ENCODE data around the gene SCUBE1. TPM values are rescaled to one million over a fixed set of nuclear protein-coding genes. Genes with fewer than 3 reads are reported as not detected.

Gene SCUBE1
- polyA plus RNA-seq, 1 of the 3 experiments (the other 2 are of a cell fraction), result 0.56 TPM

- TF ChIP-seq GATA2 (CRISPR knock-in tag; IDR thresholded peaks at IDR 0.05), result no peak
- TF ChIP-seq MAX (IDR thresholded peaks at IDR 0.05; ENCODE audit: low read depth), result no peak
- TF ChIP-seq TAF1 (IDR thresholded peaks at IDR 0.05; ENCODE audit: borderline replicate concordance, low read depth, low read length), result no peak
- TF ChIP-seq USF1 (IDR thresholded peaks at IDR 0.05; ENCODE audit: borderline replicate concordance, low read depth), result no peak
- no peak for TF ChIP-seq JUND (IDR thresholded peaks at IDR 0.05)
- no peak for TF ChIP-seq FOXM1 (IDR thresholded peaks at IDR 0.05; ENCODE audit: low read depth)
- no peak for TF ChIP-seq REST (IDR thresholded peaks at IDR 0.05; ENCODE audit: low read depth, low read length)
- no peak for TF ChIP-seq POLR2AphosphoS5 (IDR thresholded peaks at IDR 0.05; ENCODE audit: low read depth, low read length)
- no peak for TF ChIP-seq YY1 (IDR thresholded peaks at IDR 0.05; ENCODE audit: low read depth)
Observed at GRCh38 chr22:43301866-43302265, 41.3 kb downstream of the SCUBE1 start (continued).

GRCh38 chr22:43300891-43301676, 42.1 kb downstream of the SCUBE1 start:
- CTCF ChIA-PET, result interaction anchor here (1.1 to 4.0 kb wide), 6 partner anchors 13 to 114 kb away, joined by 3 to 23 read pairs (median 5); no protein-coding TSS in a partner anchor
- 58% methylated on average over 12 of the region's 21 CpGs for WGBS (ENCODE audit: low lambda C conversion rate)
- no peak overlapping the region for H3K4me3 ChIP-seq (ENCODE audit: low read depth in 2 of 2, low read length in 1 of 2)

More at GRCh38 chr22:43300891-43301676, 42.1 kb downstream of the SCUBE1 start:
- Histone ChIP-seq H3K9ac (no peak overlapping the region), H3K9me2 (no peaks in the 10 kb centered on the region), H3K4me2 (no peak overlapping the region), H4K20me1 (ENCODE audit: insufficient read depth) (no peaks in the 10 kb centered on the region), H3K9me3 (no peaks in the 10 kb centered on the region), H3K79me2 (ENCODE audit: insufficient read depth) (no peaks in the 10 kb centered on the region), H3K4me1 (ENCODE audit: control insufficient read depth in 1 of 2, insufficient read depth in 2 of 2, low read depth in 1 of 2, low read length in 1 of 2) (peaks cover 0 to 85% of the 10 kb centered on the region in 2 experiments; a peak in 1 of 4 replicates), H2AFZ (ENCODE audit: low read depth) (no peak overlapping the region), H3K27me3 (ENCODE audit: insufficient read depth) (no peaks in the 10 kb centered on the region), H3F3A (replicated peaks; ENCODE audit: insufficient read depth) (no peaks in the 10 kb centered on the region), H3K36me3 (replicated peaks in 1 of 2; ENCODE audit: control insufficient read depth in 1 of 2, insufficient read depth in 2 of 2, low read length in 1 of 2) (no peaks in the 10 kb centered on the region), H3K27ac (ENCODE audit: low read depth in 2 of 2, low read length in 1 of 2) (peak overlapping the region in 1 of 2 experiments; percentile 76; a peak in 2 of 4 replicates)
- DNase-seq, result no peak
- no peak for TF ChIP-seq GATA2 (CRISPR knock-in tag; IDR thresholded peaks at IDR 0.05)
- POLR2A ChIA-PET, result no interaction called here

All from SK-N-SH (cell line).